Inflammatory macrophage treated with lipopolysaccharide for 1 hour (primary cell): ENCODE results near the gene SCYL2.
A peak's percentile ranks its signal among the peaks of the same experiment; 100 is the strongest.
"Not testable (repeated sequence)": the region's sequence is repeated elsewhere in the genome, so short reads cannot be mapped to it uniquely, and the experiment has no call there.

ENCODE experiments used
- DNase-seq, 2 donors: peaks; one replicate each; pipeline ENCODE4 v3.0.0-alpha.2; 2020 to 2022

Gene SCYL2

GRCh38 chr12:100326208-100326607, 59.2 kb downstream of the SCYL2 start:
- DNase-seq = no peak

GRCh38 chr12:100329800-100330199, 62.8 kb downstream of the SCYL2 start:
- no peak for DNase-seq

DNA sequence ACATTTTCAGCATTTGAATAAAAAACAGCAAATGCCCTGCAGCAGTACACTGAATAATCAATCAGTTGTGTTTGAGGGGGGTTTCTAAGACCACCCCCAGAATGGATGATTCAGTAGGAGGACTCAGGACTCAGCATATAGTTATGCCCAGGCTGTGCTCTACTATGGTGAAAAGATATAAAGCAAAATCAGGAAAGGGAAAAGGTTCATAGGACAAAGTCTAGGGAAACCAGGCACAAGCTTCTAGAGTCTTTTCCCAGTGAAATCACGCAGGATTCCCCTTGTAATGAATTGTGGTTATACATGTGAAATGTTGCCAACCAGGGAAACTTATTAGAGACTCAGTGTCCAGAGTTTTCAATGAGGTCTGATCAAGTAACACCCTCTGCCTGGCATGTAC, 64.9 kb downstream of the SCYL2 start:
- no peak for DNase-seq

GRCh38 chr12:100332852-100333251, 65.9 kb downstream of the SCYL2 start:
- DNase-seq = no peak

DNA sequence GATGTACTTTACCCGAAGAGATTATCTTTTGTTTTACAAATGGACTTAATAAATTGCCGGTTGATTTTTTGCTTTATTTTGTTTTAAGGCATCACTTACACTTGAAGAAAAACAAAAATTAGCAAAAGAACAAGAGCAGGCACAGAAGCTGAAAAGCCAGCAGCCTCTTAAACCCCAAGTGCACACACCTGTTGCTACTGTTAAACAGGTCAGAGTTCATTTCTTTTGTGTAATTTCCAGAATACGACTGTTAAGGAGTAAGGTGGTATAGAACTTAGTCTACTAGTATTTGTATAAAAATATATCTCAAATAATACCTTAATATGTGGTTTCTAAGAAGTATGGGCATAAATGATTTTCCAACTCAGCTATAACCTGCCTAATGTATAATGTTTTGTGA, 70.3 kb downstream of the SCYL2 start:
- DNase-seq = no peak

- no peak for DNase-seq
Observed at GRCh38 chr12:100337727-100338126, 70.8 kb downstream of the SCYL2 start.

- DNase-seq = no peak
Observed at GRCh38 chr12:100339071-100339470, 72.1 kb downstream of the SCYL2 start.

- DNase-seq = not testable (repeated sequence)
Observed at GRCh38 chr12:100342897-100343296, 75.9 kb downstream of the SCYL2 start.

DNA sequence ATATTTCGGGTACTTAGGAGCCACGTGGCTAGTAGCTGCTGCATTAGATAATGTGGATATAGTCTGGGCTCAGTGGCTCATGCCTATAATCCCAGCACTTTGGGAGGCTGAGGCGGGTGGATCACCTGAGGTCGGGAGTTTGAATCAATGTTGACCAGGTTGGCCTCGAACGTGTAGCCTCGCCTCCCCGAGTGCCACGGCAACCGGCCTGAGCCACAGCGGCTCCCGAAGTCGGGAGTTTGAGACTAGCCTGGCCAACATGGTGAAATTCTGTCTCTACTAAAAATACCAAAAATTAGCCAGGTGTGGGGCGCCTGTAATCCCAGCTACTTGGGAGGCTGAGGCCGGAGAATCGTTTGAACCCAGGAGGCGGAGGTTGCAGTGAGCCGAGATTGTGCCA, 77.4 kb downstream of the SCYL2 start:
- not testable (repeated sequence) for DNase-seq

GRCh38 chr12:100345020-100345767, 78.2 kb downstream of the SCYL2 start:
- no peak for DNase-seq

- DNase-seq = no peak
Observed at GRCh38 chr12:100346660-100347059, 79.7 kb downstream of the SCYL2 start.

- peak in 1 of 2 donors; percentile 17 for DNase-seq
Observed at GRCh38 chr12:100348657-100349454, 81.9 kb downstream of the SCYL2 start.

DNA sequence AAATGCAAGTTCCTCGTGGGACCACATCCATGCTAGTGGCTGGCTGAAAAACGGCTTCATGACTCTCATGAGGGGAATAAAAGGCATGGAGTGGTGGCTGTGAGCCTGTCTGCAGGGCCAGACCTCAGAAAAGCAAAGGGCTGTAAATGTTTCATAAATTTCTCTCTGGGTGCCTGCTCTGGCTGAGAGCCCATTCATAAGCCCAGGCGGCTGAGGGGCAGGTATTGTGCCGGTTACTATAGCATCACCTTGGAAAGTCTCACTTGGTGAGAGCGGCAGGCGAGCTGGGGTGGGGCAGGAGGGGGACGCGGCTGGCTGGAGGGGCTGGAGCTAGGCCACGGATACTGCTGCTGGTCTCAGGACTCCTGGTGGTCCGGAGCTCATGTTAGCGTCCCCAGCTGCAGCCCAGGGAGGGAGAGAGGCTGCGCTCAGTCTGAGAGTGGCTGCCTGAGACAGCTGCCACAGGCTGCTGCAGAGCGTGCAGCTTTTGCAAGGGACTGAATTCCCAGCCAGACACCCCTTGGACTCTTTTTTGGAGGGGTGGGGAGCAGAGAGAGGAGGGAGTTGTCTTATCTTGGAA, 89.8 kb downstream of the SCYL2 start, which contains the start of gene SLC17A8:
Gene SLC17A8, plus strand, starts transcription at position 431 of the 580 bp plus-strand sequence. CDS start 318 bp downstream, outside the sequence.
- no peak for DNase-seq

DNA sequence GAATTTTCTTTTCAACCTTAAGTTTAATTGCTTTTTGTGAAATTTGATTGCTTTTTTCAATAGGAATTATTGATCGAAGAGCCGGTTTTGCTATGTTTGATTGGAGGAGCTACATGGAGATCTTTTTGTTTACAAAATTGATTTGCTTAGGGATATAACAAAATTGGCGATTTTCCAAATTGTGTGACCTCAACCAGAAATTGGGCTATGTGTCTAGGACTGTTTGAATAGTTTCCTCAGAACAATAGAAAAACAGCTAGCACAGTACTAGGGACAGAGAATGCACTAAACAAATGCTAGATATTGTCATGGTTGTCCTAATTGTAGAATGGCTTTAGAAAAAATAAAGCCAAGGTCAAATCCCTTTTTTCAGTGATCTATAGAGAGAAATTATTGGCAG, 92.3 kb downstream of the SCYL2 start:
- no peak for DNase-seq

DNA sequence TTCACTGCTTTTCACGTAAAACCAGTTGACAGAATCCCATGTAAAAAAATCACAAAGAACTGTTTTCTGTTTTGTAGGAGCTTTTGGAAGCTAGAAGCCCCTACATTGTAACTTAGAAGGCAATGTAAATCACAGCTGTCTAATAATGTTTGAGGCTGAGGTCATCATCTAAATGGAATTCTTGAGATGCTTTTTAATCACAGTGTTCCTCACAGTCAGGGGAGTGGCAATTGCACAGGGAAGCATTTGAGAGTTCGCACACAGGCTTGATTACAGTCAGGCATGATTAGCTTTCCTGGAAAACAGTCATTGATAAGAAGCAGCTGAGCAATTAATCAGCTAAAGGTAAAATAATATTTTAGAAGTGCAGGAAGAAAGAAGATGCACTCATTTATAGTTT, 92.8 kb downstream of the SCYL2 start:
- no peak for DNase-seq

GRCh38 chr12:100360450-100360849, 93.5 kb downstream of the SCYL2 start:
- no peak for DNase-seq

DNA sequence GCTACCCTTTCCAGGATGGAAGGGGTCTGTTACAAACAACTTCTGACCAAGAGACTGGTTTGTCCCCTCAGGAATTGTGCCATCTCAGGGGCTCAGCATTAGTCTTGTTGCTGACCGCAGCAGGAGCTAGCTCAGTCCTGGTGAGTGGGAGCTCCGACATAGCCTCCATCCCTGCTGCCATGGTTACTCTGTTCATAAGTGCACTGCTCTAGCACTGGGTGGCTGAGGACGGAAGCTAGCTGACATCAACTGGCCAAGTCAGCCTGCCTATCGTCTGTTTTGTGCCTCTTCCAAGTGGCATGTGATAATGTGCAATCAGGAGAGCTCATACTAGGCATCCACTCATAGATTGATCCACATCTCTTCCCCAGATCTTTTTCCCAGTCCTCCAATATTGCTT, 97.3 kb downstream of the SCYL2 start:
- DNase-seq = no peak

DNA sequence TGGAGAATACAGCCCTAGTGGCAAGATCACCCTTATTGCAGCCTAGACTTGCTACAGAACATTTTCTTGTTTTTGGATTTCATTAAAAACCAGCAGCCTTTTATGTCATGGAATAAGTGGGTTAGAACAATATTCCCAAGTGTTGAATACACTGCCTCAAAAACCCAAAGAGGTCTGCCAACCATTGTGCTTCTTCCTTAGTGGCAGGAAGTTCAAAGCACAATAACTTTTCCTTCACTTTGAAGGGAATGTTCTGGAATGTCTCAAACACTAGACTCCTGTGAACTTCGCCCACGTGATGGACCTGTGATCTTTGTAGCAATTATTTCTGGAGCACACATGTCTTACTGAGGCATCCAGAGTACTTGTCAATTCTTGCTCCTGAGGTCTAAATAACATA, 98.4 kb downstream of the SCYL2 start:
- no peak for DNase-seq

DNA sequence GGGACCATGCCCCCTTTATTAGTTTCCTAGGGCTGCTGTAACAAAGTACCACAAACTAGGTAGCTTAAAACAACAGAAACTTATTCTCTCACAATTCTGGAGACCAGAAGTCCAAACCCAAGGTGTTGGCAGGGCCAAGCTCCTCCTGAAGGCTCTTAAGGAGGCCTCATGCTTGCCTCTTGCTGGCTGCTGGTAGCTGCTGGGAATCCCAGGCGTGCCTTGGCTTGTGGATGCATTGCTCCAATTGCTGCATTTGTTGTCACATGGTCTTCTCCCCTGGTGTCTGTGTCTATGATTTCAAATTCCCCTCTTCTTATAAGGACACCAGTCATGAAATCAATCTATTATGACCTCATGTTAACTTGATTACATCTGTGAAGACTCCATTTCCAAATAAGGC, 101.1 kb downstream of the SCYL2 start:
- DNase-seq = no peak

- no peak for DNase-seq
Observed at GRCh38 chr12:100371146-100371545, 104.2 kb downstream of the SCYL2 start.

DNA sequence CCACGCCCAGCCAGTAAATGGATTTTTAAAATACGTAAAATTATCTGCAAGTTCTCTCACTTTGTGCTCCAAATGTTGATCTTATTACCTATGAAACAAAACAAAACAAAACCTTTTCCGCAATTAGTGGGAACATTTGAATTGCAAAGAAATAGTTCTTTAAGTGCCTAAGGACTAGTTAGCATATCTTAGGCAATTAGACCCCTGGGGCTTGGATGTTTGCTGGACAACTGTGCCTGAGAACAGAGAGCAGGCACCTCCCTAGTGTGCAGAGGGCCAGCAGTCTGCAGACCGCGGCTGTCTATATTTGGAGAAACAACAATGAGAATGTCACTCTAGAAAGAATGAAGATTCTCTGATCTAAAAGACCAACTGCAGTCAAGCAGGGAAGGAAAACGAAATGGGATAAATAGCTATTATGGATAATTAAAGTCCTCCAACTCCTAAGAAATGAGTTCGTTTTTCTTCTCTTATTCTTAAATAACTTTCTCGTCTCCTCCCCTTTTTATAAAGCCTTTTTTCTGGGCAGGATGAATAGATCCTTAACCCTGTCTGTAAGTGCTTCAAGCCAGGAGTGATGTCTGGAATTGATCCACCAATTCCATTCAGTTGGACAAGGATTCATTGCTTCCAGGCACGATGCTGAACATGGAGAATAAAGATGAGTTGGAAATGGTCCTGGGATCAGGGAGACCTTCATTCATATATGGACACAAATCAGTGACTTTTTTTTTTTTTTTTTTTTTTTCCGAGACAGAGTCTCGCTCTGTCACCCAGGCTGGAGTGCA, 106.1 kb downstream of the SCYL2 start:
- DNase-seq = no peak

DNA sequence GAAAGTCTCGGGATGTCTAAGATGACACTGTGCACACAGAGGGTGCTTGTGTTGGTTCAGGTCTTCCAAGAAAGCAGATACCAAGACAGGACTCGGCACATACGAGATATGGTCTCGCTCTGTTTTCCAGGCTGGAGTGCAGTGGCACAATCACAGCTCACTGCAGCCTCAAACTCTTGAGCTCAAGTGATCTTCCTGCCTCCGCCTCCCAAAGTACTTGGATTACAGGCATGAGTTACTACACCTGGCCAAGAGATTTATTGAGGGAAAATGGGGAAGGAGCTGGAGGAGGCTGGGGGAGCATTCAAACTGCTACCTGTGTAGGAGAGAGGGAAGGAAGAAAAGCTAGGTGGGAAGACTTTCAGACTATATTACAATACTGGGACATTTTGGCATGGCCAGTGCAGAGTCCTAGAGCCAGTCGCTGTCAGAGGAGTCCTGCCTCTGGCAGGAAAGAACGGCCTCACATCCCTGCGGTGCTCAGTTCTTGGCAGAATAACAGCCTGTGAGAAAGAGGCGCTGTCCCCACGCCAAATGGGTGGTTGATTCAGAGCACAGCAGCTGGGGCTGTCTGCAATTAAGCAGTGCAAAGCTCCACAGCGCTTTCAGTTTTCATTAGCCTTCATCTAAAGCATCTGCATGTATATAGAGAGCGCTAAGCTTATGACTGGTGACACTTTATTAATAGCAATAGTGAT, 108.2 kb downstream of the SCYL2 start:
- no peak for DNase-seq
